ENCODE data around the gene PITRM1.

Gene PITRM1

DNA sequence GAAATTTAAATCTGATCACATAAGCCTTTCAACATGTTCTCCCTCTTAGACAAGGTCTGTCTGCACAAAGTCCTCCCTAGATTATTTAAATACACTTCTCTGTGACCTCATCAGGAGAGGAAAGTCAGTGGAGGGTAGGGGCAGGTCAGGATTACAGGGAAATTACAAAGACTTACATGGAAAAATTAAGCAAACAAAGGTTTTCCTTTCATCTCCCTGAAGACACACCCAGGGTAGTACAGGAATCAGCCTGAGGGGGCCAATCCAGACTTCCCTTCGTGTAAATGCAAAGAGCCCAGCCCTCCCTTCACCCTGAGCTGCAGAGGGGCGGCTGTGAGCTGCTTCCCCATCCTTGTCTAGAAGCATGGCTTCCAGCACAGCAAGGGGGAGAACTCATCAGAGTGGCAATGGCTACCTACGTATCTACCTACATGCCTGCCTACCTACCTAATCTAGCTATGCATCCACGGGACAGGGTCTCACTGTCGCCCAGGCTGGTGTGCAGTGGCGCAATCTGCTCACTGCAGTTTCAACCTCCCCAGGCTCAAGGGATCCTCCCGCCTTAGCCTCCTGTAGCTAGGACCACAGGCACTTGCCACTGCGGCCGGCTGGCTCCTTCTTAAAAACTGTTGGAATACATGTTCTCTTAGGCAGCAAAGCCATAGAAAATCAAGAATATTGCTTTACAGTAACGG lies 33.2 kb downstream of the PITRM1 start:
- in situ Hi-C loops (cut with HindIII; ENCODE audit: low pct_ligation_motif_present, low sequenced_read_pairs), result no loop called here
- peaks cover 93% of the 10 kb centered on the region for H3K36me3 ChIP-seq (replicated peaks)
- no peaks in the 10 kb centered on the region for H3K27me3 ChIP-seq (replicated peaks)
- no peak for DNase-seq
- H3K4me3 ChIP-seq (ENCODE audit: low read depth, low read length), result no peak overlapping the region
- H3K27ac ChIP-seq, result no peak overlapping the region
- TF ChIP-seq, protein P1, sequence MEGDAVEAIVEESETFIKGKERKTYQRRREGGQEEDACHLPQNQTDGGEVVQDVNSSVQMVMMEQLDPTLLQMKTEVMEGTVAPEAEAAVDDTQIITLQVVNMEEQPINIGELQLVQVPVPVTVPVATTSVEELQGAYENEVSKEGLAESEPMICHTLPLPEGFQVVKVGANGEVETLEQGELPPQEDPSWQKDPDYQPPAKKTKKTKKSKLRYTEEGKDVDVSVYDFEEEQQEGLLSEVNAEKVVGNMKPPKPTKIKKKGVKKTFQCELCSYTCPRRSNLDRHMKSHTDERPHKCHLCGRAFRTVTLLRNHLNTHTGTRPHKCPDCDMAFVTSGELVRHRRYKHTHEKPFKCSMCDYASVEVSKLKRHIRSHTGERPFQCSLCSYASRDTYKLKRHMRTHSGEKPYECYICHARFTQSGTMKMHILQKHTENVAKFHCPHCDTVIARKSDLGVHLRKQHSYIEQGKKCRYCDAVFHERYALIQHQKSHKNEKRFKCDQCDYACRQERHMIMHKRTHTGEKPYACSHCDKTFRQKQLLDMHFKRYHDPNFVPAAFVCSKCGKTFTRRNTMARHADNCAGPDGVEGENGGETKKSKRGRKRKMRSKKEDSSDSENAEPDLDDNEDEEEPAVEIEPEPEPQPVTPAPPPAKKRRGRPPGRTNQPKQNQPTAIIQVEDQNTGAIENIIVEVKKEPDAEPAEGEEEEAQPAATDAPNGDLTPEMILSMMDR (IDR thresholded peaks at IDR 0.05; ENCODE audit: low read depth, low read length, missing control alignments), result no peak

DNA sequence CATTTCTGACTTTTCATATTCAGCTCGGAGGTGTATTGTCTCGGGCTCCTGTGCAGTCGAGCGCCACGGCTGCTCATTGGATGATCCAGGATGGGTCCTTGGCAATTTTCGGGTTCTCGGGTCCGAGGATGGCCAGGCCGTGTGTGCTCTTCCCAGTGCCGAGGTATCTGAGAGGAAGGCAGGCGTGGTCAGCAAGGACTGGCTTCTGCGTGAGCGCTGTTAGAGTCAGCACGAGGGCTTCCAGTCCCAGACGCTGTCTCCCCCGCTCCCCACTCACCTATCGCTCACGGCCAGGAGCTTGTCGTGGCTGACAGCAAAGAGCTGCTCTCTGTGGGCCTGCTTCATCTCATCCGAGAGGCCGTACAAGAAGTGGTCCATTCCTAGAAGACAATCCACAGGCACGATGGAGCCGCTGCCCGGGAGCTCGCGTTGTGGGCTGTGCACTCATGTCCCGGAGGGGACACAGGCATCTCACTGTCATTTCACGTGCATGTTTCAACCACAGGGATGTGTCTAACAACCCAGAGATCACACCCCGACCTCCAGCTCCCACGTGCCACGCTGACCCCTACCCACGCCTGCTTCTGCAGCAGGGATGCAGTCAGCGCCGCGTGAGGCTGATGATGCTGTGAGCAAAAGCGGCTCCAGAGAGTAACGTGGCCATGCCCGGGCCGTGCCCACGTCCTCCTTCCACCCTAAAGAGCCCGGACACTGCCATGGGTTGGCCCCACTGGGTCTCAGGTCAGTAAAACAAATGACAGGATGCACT lies 34.4 kb downstream of the PITRM1 start:
- no peaks in the 10 kb centered on the region for H3K27me3 ChIP-seq (replicated peaks)
- no peak for DNase-seq
- peaks cover 95% of the 10 kb centered on the region for H3K36me3 ChIP-seq (replicated peaks)
- no peak overlapping the region for H3K27ac ChIP-seq
- TF ChIP-seq, protein P1 (IDR thresholded peaks at IDR 0.05; ENCODE audit: low read depth, low read length, missing control alignments), result no peak
- in situ Hi-C loops (cut with HindIII; ENCODE audit: low pct_ligation_motif_present, low sequenced_read_pairs), result no loop called here
- no peak overlapping the region for H3K4me3 ChIP-seq (ENCODE audit: low read depth, low read length)

DNA sequence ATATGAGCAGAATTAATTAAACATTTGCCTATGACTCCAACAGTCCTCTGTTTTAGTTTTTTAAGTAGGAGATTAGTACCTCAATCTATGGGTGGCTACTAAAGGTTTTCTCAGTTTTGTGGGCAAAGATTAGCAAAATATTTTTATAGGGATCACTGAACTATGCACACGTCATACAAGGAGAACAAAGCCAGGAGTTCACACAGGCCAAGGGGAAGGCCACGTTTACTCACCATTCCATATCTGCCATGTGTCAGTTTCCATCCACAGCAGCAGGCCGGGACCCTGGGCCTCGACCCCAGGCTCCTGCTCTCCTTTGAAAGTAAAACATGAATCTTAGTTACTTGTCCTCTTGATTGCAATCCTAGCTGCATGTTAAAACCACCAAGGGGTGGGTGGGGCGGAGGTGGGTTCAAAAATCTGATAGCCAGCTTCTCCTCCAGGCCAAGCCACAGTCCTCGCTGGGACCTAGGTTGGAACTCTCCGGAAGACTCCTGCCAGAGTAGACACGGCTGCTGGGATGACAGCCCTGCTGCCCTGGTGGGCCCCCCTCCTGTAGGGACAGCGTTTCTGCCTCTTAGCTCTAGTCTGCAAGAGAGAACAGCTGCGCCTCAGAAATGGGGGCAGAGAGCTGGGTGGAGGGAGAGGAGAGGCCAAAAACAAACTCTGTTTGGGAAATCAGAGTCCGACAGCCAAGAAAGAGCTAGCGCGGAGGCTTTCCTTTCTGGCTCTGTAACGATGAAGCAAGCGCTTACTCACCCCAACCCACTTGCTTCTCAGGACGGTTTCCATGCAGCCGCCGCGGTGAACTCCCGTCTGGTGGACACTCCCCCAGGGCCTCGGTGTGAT lies 35.6 kb downstream of the PITRM1 start:
- Histone ChIP-seq H3K36me3 (replicated peaks) (peaks cover 95% of the 10 kb centered on the region), H3K4me3 (ENCODE audit: low read depth, low read length) (no peak overlapping the region), H3K27ac (no peak overlapping the region), H3K27me3 (replicated peaks) (no peaks in the 10 kb centered on the region)
- DNase-seq, result no peak
- in situ Hi-C loops (cut with HindIII; ENCODE audit: low pct_ligation_motif_present, low sequenced_read_pairs), result no loop called here
- TF ChIP-seq, protein P1 (IDR thresholded peaks at IDR 0.05; ENCODE audit: low read depth, low read length, missing control alignments), result no peak

DNA sequence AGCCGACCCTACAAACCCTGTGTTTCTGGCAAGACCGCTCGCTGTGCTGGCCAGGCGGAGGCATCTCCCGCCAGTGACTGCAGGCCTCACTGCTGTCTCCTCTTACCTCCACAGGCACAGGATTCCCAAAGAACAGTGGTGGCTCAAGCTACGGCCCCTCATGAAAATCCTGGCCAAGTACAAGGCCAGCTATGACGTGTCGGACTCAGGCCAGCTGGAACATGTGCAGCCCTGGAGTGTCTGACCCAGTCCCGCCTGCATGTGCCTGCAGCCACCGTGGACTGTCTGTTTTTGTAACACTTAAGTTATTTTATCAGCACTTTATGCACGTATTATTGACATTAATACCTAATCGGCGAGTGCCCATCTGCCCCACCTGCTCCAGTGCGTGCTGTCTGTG lies 36.2 kb downstream of the PITRM1 start:
- Histone ChIP-seq H3K27ac (no peak overlapping the region), H3K36me3 (replicated peaks) (peaks cover 100% of the 10 kb centered on the region), H3K27me3 (replicated peaks) (no peaks in the 10 kb centered on the region), H3K4me3 (ENCODE audit: low read depth, low read length) (no peak overlapping the region)
- DNase-seq, result no peak
- in situ Hi-C loops (cut with HindIII; ENCODE audit: low pct_ligation_motif_present, low sequenced_read_pairs), result no loop called here
- TF ChIP-seq, protein P1 (IDR thresholded peaks at IDR 0.05; ENCODE audit: low read depth, low read length, missing control alignments), result no peak

DNA sequence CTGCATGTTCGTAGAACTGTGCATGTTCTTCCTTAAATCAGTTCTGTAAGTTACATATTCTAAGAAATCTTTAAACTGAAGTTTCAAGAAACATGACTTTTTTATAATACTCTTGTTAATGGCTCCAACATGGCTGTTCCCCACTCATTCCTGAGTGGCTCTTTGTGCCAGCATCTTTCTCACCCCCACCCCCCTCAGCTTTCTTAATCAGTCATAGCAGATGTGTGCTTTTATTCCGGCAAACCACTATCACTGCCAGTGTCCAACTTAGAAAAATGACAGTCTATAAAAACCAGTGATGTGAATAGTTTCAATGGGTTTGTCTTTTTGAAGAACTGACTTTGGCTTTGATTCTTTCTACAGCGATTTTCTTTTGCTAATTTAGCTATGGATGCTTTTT lies 37.6 kb downstream of the PITRM1 start:
- no peak overlapping the region for H3K27ac ChIP-seq
- in situ Hi-C loops (cut with HindIII; ENCODE audit: low pct_ligation_motif_present, low sequenced_read_pairs), result no loop called here
- no peak for DNase-seq
- peaks cover 96% of the 10 kb centered on the region for H3K36me3 ChIP-seq (replicated peaks)
- TF ChIP-seq, protein P1 (IDR thresholded peaks at IDR 0.05; ENCODE audit: low read depth, low read length, missing control alignments), result no peak
- H3K4me3 ChIP-seq (ENCODE audit: low read depth, low read length), result no peak overlapping the region
- no peaks in the 10 kb centered on the region for H3K27me3 ChIP-seq (replicated peaks)
